HCT116 (cell line): Measurements from ENCODE around the gene ALPL. TPM values are rescaled to one million over a fixed set of nuclear protein-coding genes. Genes with fewer than 3 reads are reported as not detected.

Experiments used
- ATAC-seq: fragments of 200-7000 bp; cut with Tn5 transposase; 2 replicates; pipeline ENCODE4 v1.9.1; 2020; ENCODE audit warnings: mild to moderate bottlenecking, moderate library complexity
- BruUV-seq: library from RNA; stranded (reverse); fragments of 400-500 nt; replicated peaks from 2 replicates; lab custom pipeline; 2021; lab: Mats Ljungman, UMichigan
- CTCF ChIA-PET: fragments of 300-600 bp; sonication (Branson Sonifier 250); formaldehyde crosslinking; loops from one replicate; lab custom pipeline; 2021; ENCODE audit warnings: antibody characterized with exemption; lab: Charles Lee
- POLR2A ChIA-PET: fragments of 300-600, 350-600 bp; sonication (Branson Sonifier 250); formaldehyde crosslinking; loops from one replicate; lab custom pipeline; 2021; ENCODE audit warnings: antibody characterized with exemption; lab: Charles Lee
- RAD21 ChIA-PET, 2 experiments: fragments of 300-600 bp; sonication (Branson Sonifier 250); formaldehyde crosslinking; loops; one replicate each; lab custom pipeline; 2023; ENCODE audit warnings: low total read pairs in 2 of 2; ENCODE audit not compliant: uncharacterized antibody in 2 of 2, unreplicated experiment in 2 of 2, low non-redundant PET in 1 of 2; lab: Charles Lee
- DNase-seq: peaks from one replicate; pipeline ENCODE4 v3.0.0-alpha.2; 2010; ENCODE audit warnings: low read depth, low spot score
- H2AFZ ChIP-seq: fragments of 200-600 bp; shearing (Covaris generic), sonication (generic); 2 replicates; pipeline ENCODE4 v1.6.1; 2017; ENCODE audit warnings: low read depth, mixed run types, mixed read lengths, antibody characterized with exemption, low read length; ENCODE audit not compliant: poor library complexity, severe bottlenecking
- H3K27ac ChIP-seq: 2 replicates; pipeline ENCODE4 v1.5.1; 2012; ENCODE audit warnings: low read depth, low read length
- H3K27me3 ChIP-seq: fragments of 200-600 bp; sonication (generic); 2 replicates; pipeline ENCODE4 v1.6.1; 2016; ENCODE audit warnings: mixed run types, low read length, mixed read lengths; ENCODE audit not compliant: insufficient read depth
- H3K36me3 ChIP-seq, 2 experiments: fragments of 200-500 bp in 1 of 2; fragments of 200-600 bp in 1 of 2; sonication (Bioruptor generic) in 1 of 2; sonication (generic) in 1 of 2; 2 replicates each; pipeline versions ENCODE4 v1.5.1 to v1.6.1; 2014 to 2016; ENCODE audit warnings: low read length in 2 of 2, inconsistent platforms in 1 of 2, mixed read lengths in 1 of 2, mixed run types in 1 of 2; ENCODE audit not compliant: insufficient read depth in 2 of 2, control insufficient read depth in 1 of 2
- H3K4me1 ChIP-seq, 2 experiments: fragments of 200-600 bp in 1 of 2; sonication (generic) in 1 of 2; 2 replicates each; pipeline versions ENCODE4 v1.5.1 to v1.6.1; 2012 to 2017; ENCODE audit warnings: low read length in 2 of 2, inconsistent platforms in 1 of 2, mild to moderate bottlenecking in 1 of 2, mixed read lengths in 1 of 2, mixed run types in 1 of 2, moderate library complexity in 1 of 2; ENCODE audit not compliant: insufficient read depth in 2 of 2, control insufficient read depth in 1 of 2
- H3K4me2 ChIP-seq: fragments of 200-600 bp; sonication (generic); 2 replicates; pipeline ENCODE4 v1.6.1; 2017; ENCODE audit warnings: mixed run types, low read length, mixed read lengths
- H3K4me3 ChIP-seq, 2 experiments: fragments of 200-600 bp in 1 of 2; sonication (generic) in 1 of 2; replicated peaks in 1 of 2; 2 replicates each; pipeline ENCODE4 v1.5.1; 2011 to 2016; ENCODE audit warnings: low read length in 2 of 2, control low read depth in 1 of 2, low read depth in 1 of 2, mild to moderate bottlenecking in 1 of 2, mixed read lengths in 1 of 2, mixed run types in 1 of 2
- H3K79me2 ChIP-seq: fragments of 200-600 bp; sonication (generic); 2 replicates; pipeline ENCODE4 v1.6.1; 2017; ENCODE audit warnings: mild to moderate bottlenecking, mixed run types, low read length, moderate library complexity, mixed read lengths; ENCODE audit not compliant: insufficient read depth
- H3K9ac ChIP-seq: fragments of 200-600 bp; sonication (generic); 2 replicates; pipeline ENCODE4 v1.6.1; 2016; ENCODE audit warnings: low read length, mixed read lengths
- H3K9me2 ChIP-seq: fragments of 200-600 bp; sonication (generic), shearing (Covaris generic); 2 replicates; pipeline ENCODE4 v1.6.1; 2017; ENCODE audit warnings: mixed run types, mild to moderate bottlenecking, moderate library complexity; ENCODE audit not compliant: insufficient read depth
- H3K9me3 ChIP-seq, 2 experiments: fragments of 200-500 bp in 1 of 2; fragments of 200-600 bp in 1 of 2; sonication (Bioruptor generic) in 1 of 2; sonication (generic) in 1 of 2; 2 replicates each; pipeline ENCODE4 v1.6.1; 2014 to 2017; ENCODE audit warnings: low read length in 2 of 2, mixed read lengths in 2 of 2, inconsistent platforms in 1 of 2, low read depth in 1 of 2, mild to moderate bottlenecking in 1 of 2, mixed run types in 1 of 2, moderate library complexity in 1 of 2; ENCODE audit not compliant: control insufficient read depth in 1 of 2, insufficient read depth in 1 of 2
- H4K20me1 ChIP-seq: fragments of 200-600 bp; sonication (generic), shearing (Covaris generic); 2 replicates; pipeline ENCODE4 v1.6.1; 2017; ENCODE audit warnings: mixed run types, mild to moderate bottlenecking, moderate library complexity; ENCODE audit not compliant: insufficient read depth
- CEBPB ChIP-seq: IDR thresholded peaks from 2 replicates; pipeline ENCODE4 v1.6.1; 2012; ENCODE audit warnings: low read depth
- CTCF ChIP-seq, 3 experiments: fragments of 200-600 bp in 1 of 3; sonication (generic) in 1 of 3; IDR thresholded peaks in 2 of 3; conservative IDR thresholded peaks in 1 of 3; 2 replicates each; pipeline ENCODE4 v1.5.1; 2012 to 2017; ENCODE audit warnings: low read depth in 2 of 3, low read length in 2 of 3, antibody characterized with exemption in 1 of 3, borderline replicate concordance in 1 of 3, control low read depth in 1 of 3, mild to moderate bottlenecking in 1 of 3, mixed read lengths in 1 of 3, mixed run types in 1 of 3, moderate library complexity in 1 of 3; ENCODE audit not compliant: insufficient read depth in 1 of 3
- EGR1 ChIP-seq: IDR thresholded peaks from 2 replicates; pipeline ENCODE4 v1.6.1; 2012; ENCODE audit warnings: low read depth
- POLR2A ChIP-seq: IDR thresholded peaks from 2 replicates; pipeline ENCODE4 v1.7.0; 2011; ENCODE audit warnings: borderline replicate concordance; ENCODE audit not compliant: insufficient read depth, insufficient read length; ENCODE audit errors: extremely low read depth
- POLR2AphosphoS5 ChIP-seq: IDR thresholded peaks from 2 replicates; pipeline ENCODE4 v1.6.1; 2011; ENCODE audit warnings: mild to moderate bottlenecking, low read depth, low read length, moderate library complexity
- RAD21 ChIP-seq: IDR thresholded peaks from 2 replicates; pipeline ENCODE4 v1.6.1; 2012; ENCODE audit warnings: low read depth, mild to moderate bottlenecking
- SIN3A ChIP-seq: IDR thresholded peaks from 2 replicates; pipeline ENCODE4 v1.6.1; 2012; ENCODE audit warnings: low read depth
- SP1 ChIP-seq: IDR thresholded peaks from 2 replicates; pipeline ENCODE4 v1.6.1; 2012; ENCODE audit warnings: low read depth
- TCF7L2 ChIP-seq: IDR thresholded peaks from 2 replicates; pipeline ENCODE4 v1.7.0; 2011; ENCODE audit warnings: borderline replicate concordance, inconsistent platforms; ENCODE audit not compliant: insufficient read depth, insufficient read length; ENCODE audit errors: extremely low read depth
- intact Hi-C: fragments of 100-400 bp; cut with micrococcal nuclease; formaldehyde crosslinking; loops from 2 replicates; pipeline ENCODE4 v1.10.0; 2022
- total RNA-seq: library from RNA; stranded (reverse); gene quantifications from one replicate; pipeline ENCODE4 v1.2.1, GENCODE V29; 2021; ENCODE audit not compliant: unreplicated experiment

The ALPL gene
- total RNA-seq, 1 experiment from 2014 or later: 0.61 TPM

GRCh38 chr1:21614419-21615115, 105.3 kb downstream of the ALPL start:
- ChIA-PET RAD21 (no interaction called here), POLR2A (no interaction called here)
- ATAC-seq: peak; percentile 44; the same call in 1 of the 2 replicates
- Histone ChIP-seq H3K4me3 (no peak overlapping the region), H3K4me1 (peaks cover 8 to 9% of the 10 kb centered on the region in 2 experiments; a peak in 2 of 4 replicates), H2AFZ (no peak overlapping the region), H3K9ac (no peak overlapping the region), H3K9me2 (no peaks in the 10 kb centered on the region), H3K79me2 (no peaks in the 10 kb centered on the region), H4K20me1 (no peaks in the 10 kb centered on the region)
- intact Hi-C loops: no loop called here
- BruUV-seq: no TSS peak
- TF ChIP-seq CTCF (IDR thresholded peaks at IDR 0.05 in 2 of 3, conservative IDR thresholded peaks at IDR 0.05 in 1 of 3; ENCODE audit: borderline replicate concordance in 1 of 3, insufficient read depth in 1 of 3, low read depth in 2 of 3, low read length in 2 of 3): no peak
- TF ChIP-seq CEBPB: no peak
- TF ChIP-seq SP1: no peak
- TF ChIP-seq TCF7L2: no peak
- TF ChIP-seq RAD21: no peak
- no peak for TF ChIP-seq EGR1
- no peak for TF ChIP-seq POLR2A
- no peak for TF ChIP-seq SIN3A
- TF ChIP-seq POLR2AphosphoS5: no peak
- TF ChIP-seq, all 23 proteins: peak for 0
- CTCF ChIA-PET: no interaction called here
- Histone ChIP-seq H3K4me2 (peak overlapping the region; percentile 28), H3K27me3 (no peaks in the 10 kb centered on the region), H3K27ac (no peak overlapping the region), H3K36me3 (no peaks in the 10 kb centered on the region), H3K9me3 (no peaks in the 10 kb centered on the region)
- no peak for DNase-seq
